ENCODE results near the gene CCDC187. TPM values are rescaled to one million over a fixed set of nuclear protein-coding genes. Genes with fewer than 3 reads are reported as not detected.

The CCDC187 gene
- total and polyA plus RNA-seq, 2 of the 8 experiments (the other 6 are each of a cell fraction or from before 2014, with no cell fraction given): 0.02 TPM; not detected in 1

DNA sequence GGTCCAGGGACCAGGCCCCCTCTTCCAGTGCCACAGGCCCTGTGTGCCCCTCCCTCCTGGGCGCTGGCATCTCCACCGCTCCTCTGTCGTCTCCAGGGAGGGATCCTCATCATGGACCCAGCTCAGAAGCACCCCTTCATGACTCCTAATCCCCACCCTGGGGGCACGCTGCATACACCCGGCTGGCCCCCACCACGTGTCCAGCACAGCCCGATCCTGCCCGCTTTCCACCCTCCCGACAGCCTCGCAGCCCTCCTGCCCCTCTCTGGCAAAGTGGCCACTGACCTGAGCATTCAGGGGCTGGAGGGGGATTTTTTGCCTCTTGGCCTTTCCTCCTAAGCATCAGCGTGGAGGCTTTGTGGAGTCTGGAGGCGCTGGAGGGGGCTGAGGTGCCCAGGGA, 1.4 kb downstream of the CCDC187 start:
- Histone ChIP-seq H3K4me2 (ENCODE audit: insufficient read depth in 1 of 2, low read depth in 2 of 2, low read length in 2 of 2) (no peak overlapping the region), H3K9ac (replicated peaks in 1 of 4; ENCODE audit: extremely low read depth in 1 of 4, low read depth in 3 of 4, low read length in 3 of 4) (no peak overlapping the region), H4K8ac (ENCODE audit: extremely low read depth, insufficient read depth, low read length) (peak overlapping the region; percentile 9; the same call in 1 of the 2 replicates), H3K56ac (replicated peaks; ENCODE audit: insufficient read length, low read depth, low read length) (no peak overlapping the region), H3K27me3 (replicated peaks in 1 of 4; ENCODE audit: control insufficient read depth in 3 of 4, extremely low read depth in 1 of 4, insufficient read depth in 3 of 4, low read length in 3 of 4) (no peaks in the 10 kb centered on the region; a peak in 1 of 7 replicates), H3K9me3 (ENCODE audit: insufficient read depth in 2 of 2, low read depth in 1 of 2, low read length in 1 of 2) (no peaks in the 10 kb centered on the region), H2BK15ac (ENCODE audit: low read length) (no peak overlapping the region), H3K36me3 (ENCODE audit: control insufficient read depth in 2 of 4, insufficient read depth in 4 of 4, low read length in 3 of 4) (no peaks in the 10 kb centered on the region), H2AFZ (ENCODE audit: low read length) (no peak overlapping the region), H4K20me1 (replicated peaks in 1 of 2; ENCODE audit: control insufficient read depth in 1 of 2, insufficient read depth in 2 of 2, low read length in 2 of 2) (peaks cover 0 to 5% of the 10 kb centered on the region in 2 experiments), H4K5ac (ENCODE audit: insufficient read length, low read depth, low read length) (no peak overlapping the region), H3K23ac (ENCODE audit: insufficient read length) (no peak overlapping the region), H3K4me3 (ENCODE audit: extremely low read depth in 1 of 4, insufficient read depth in 2 of 4, low read depth in 3 of 4, low read length in 4 of 4) (no peak overlapping the region), H3K14ac (ENCODE audit: insufficient read length) (no peak overlapping the region), H2AK5ac (ENCODE audit: low read depth, low read length) (no peak overlapping the region), H2BK5ac (ENCODE audit: low read depth, low read length) (no peak overlapping the region), H2BK120ac (replicated peaks; ENCODE audit: low read depth, low read length) (no peak overlapping the region), H3K27ac (ENCODE audit: low read depth, low read length) (no peak overlapping the region), H3K18ac (ENCODE audit: extremely low read depth, low read length) (no peak overlapping the region), H2BK12ac (ENCODE audit: low read depth, low read length) (no peak overlapping the region), H3K4ac (replicated peaks; ENCODE audit: insufficient read length, low read depth, low read length) (no peak overlapping the region), H3K4me1 (replicated peaks in 1 of 4; ENCODE audit: control insufficient read depth in 3 of 4, insufficient read depth in 4 of 4, low read length in 3 of 4) (no peaks in the 10 kb centered on the region; a peak in 1 of 7 replicates), H4K91ac (replicated peaks; ENCODE audit: insufficient read length, low read length) (no peak overlapping the region), H3K79me1 (ENCODE audit: low read depth, low read length) (no peaks in the 10 kb centered on the region), H3K79me2 (ENCODE audit: control insufficient read depth in 1 of 2, insufficient read depth in 2 of 2, low read length in 2 of 2) (no peaks in the 10 kb centered on the region), H2BK20ac (ENCODE audit: low read length) (no peak overlapping the region), H3K23me2 (ENCODE audit: low read depth, low read length) (peaks cover 5% of the 10 kb centered on the region; the same call in 1 of the 2 replicates)
- FAIRE-seq (no peak), DNase-seq (ENCODE audit: low read depth in 1 of 2, low spot score in 2 of 2) (no peak)
- 90% methylated on average over 12 of the region's 12 CpGs; no CpG with 5 or more reads in 1 of the 2 experiments for WGBS, 2 experiments (ENCODE audit: extremely low coverage in 1 of 2, insufficient coverage in 1 of 2, insufficient read length in 1 of 2, insufficient replicate concordance in 2 of 2, low coverage in 1 of 2, low lambda C conversion rate in 2 of 2, missing lambda C conversion rate in 1 of 2)
- TF ChIP-seq TAF1 (IDR thresholded peaks at IDR 0.05; ENCODE audit: low read depth, low read length) (no peak), SUZ12 (IDR thresholded peaks at IDR 0.05; ENCODE audit: low read length) (no peak), BACH1 (IDR thresholded peaks at IDR 0.05; ENCODE audit: low read length) (no peak), NRF1 (IDR thresholded peaks at IDR 0.05; ENCODE audit: low read depth, low read length) (no peak), SRF (IDR thresholded peaks at IDR 0.05; ENCODE audit: low read depth, low read length) (no peak), SIN3A (conservative IDR thresholded peaks at IDR 0.05 in 1 of 2, IDR thresholded peaks at IDR 0.05 in 1 of 2; ENCODE audit: low read depth in 1 of 2, low read length in 2 of 2) (no peak), BCL11A (IDR thresholded peaks at IDR 0.05; ENCODE audit: low read depth in 2 of 2, low read length in 2 of 2) (no peak), JUND (IDR thresholded peaks at IDR 0.05; ENCODE audit: low read length) (no peak), BRCA1 (IDR thresholded peaks at IDR 0.05; ENCODE audit: low read depth, low read length) (no peak)
- TF ChIP-seq, protein P1, sequence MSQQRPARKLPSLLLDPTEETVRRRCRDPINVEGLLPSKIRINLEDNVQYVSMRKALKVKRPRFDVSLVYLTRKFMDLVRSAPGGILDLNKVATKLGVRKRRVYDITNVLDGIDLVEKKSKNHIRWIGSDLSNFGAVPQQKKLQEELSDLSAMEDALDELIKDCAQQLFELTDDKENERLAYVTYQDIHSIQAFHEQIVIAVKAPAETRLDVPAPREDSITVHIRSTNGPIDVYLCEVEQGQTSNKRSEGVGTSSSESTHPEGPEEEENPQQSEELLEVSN (IDR thresholded peaks at IDR 0.05): no peak
- ChIA-PET POLR2A (ENCODE audit: partially characterized antibody) (no interaction called here), CTCF (ENCODE audit: partially characterized antibody) (interaction anchor here (2.1 kb wide), 1 partner anchor 25 kb away, joined by 6 read pairs; no protein-coding TSS in a partner anchor)
